H1 (cell line): ENCODE data around the gene STK11IP. TPM values are rescaled to one million over a fixed set of nuclear protein-coding genes. Genes with fewer than 3 reads are reported as not detected.
A peak's percentile ranks its signal among the peaks of the same experiment; 100 is the strongest.

Source experiments
- CTCF ChIA-PET: fragments of 300-600 bp; sonication (Branson Sonifier 250); formaldehyde crosslinking; loops from one replicate; lab custom pipeline; 2021; ENCODE audit not compliant: partially characterized antibody; lab: Charles Lee
- POLR2A ChIA-PET: fragments of 300-600 bp; sonication (Branson Sonifier 250); formaldehyde crosslinking; loops from one replicate; lab custom pipeline; 2021; ENCODE audit warnings: inconsistent platforms; ENCODE audit not compliant: partially characterized antibody; lab: Charles Lee
- DNase-seq, 2 experiments: peaks; one replicate each; pipeline versions ENCODE4 v3.0.0 to v3.0.0-alpha.2; 2010 to 2022; ENCODE audit warnings: low spot score in 2 of 2, low read depth in 1 of 2, mixed read lengths in 1 of 2
- FAIRE-seq: peaks from 2 replicates; lab custom pipeline; 2011; peaks lifted over from hg19 to GRCh38; lab: Jason Lieb, UNC
- H2AFZ ChIP-seq: 2 replicates; pipeline ENCODE4 v1.8.1; 2012; ENCODE audit warnings: low read length, inconsistent platforms
- H2AK5ac ChIP-seq: 2 replicates; pipeline ENCODE4 v1.6.1; 2013; ENCODE audit warnings: low read depth, low read length
- H2BK120ac ChIP-seq: replicated peaks from 2 replicates; pipeline ENCODE3; 2013; ENCODE audit warnings: low read depth, low read length, inconsistent platforms
- H2BK12ac ChIP-seq: 2 replicates; pipeline ENCODE4 v1.6.1; 2013; ENCODE audit warnings: low read depth, low read length
- H2BK15ac ChIP-seq: 2 replicates; pipeline ENCODE4 v1.6.1; 2013; ENCODE audit warnings: low read length
- H2BK20ac ChIP-seq: 2 replicates; pipeline ENCODE4 v1.6.1; 2013; ENCODE audit warnings: low read length
- H2BK5ac ChIP-seq: 2 replicates; pipeline ENCODE4 v1.6.1; 2013; ENCODE audit warnings: low read depth, low read length
- H3K14ac ChIP-seq: 2 replicates; pipeline ENCODE4 v1.6.1; 2013; ENCODE audit warnings: inconsistent platforms; ENCODE audit not compliant: insufficient read length
- H3K18ac ChIP-seq: 2 replicates; pipeline ENCODE4 v1.6.1; 2013; ENCODE audit warnings: low read length; ENCODE audit errors: extremely low read depth
- H3K23ac ChIP-seq: 2 replicates; pipeline ENCODE4 v1.6.1; 2013; ENCODE audit warnings: inconsistent platforms; ENCODE audit not compliant: insufficient read length
- H3K23me2 ChIP-seq: 2 replicates; pipeline ENCODE4 v1.6.1; 2013; ENCODE audit warnings: low read depth, low read length
- H3K27ac ChIP-seq: 2 replicates; pipeline ENCODE4 v1.6.1; 2011; ENCODE audit warnings: low read depth, low read length, inconsistent platforms
- H3K27me3 ChIP-seq, 4 experiments: replicated peaks in 1 of 4; 1 replicate in 1 of 4; 2 replicates in 3 of 4; pipeline versions ENCODE4 v1.6.1 to v1.8.1; 2011 to 2013; ENCODE audit warnings: low read length in 3 of 4, mild to moderate bottlenecking in 3 of 4, inconsistent platforms in 2 of 4, mixed read lengths in 2 of 4, moderate library complexity in 1 of 4; ENCODE audit not compliant: control insufficient read depth in 3 of 4, insufficient read depth in 3 of 4; ENCODE audit errors: extremely low read depth in 1 of 4
- H3K36me3 ChIP-seq, 4 experiments: 2 replicates each; pipeline versions ENCODE4 v1.6.1 to v1.8.1; 2011 to 2013; ENCODE audit warnings: mild to moderate bottlenecking in 4 of 4, low read length in 3 of 4, moderate library complexity in 2 of 4, control low read depth in 1 of 4, inconsistent platforms in 1 of 4; ENCODE audit not compliant: insufficient read depth in 4 of 4, control insufficient read depth in 2 of 4
- H3K4ac ChIP-seq: replicated peaks from 2 replicates; pipeline ENCODE3; 2013; ENCODE audit warnings: low read length, low read depth, mixed read lengths, inconsistent platforms; ENCODE audit not compliant: insufficient read length
- H3K4me1 ChIP-seq, 4 experiments: replicated peaks in 1 of 4; 1 replicate in 1 of 4; 2 replicates in 3 of 4; pipeline versions ENCODE4 v1.6.1 to v1.8.1; 2011 to 2013; ENCODE audit warnings: low read length in 3 of 4, inconsistent platforms in 2 of 4, mixed read lengths in 1 of 4; ENCODE audit not compliant: insufficient read depth in 4 of 4, control insufficient read depth in 3 of 4
- H3K4me2 ChIP-seq, 2 experiments: 2 replicates each; pipeline versions ENCODE4 v1.6.1 to v1.8.1; 2011 to 2013; ENCODE audit warnings: low read depth in 2 of 2, low read length in 2 of 2, control low read depth in 1 of 2, inconsistent platforms in 1 of 2, mild to moderate bottlenecking in 1 of 2; ENCODE audit not compliant: insufficient read depth in 1 of 2
- H3K4me3 ChIP-seq, 4 experiments: fragments of 200-600, 300-600 bp in 1 of 4; sonication (generic), shearing (Covaris generic), sonication (Bioruptor Twin) in 1 of 4; 2 replicates each; pipeline versions ENCODE4 v1.5.1 to v1.8.1; 2011 to 2016; ENCODE audit warnings: low read length in 4 of 4, low read depth in 3 of 4, control low read depth in 2 of 4, inconsistent platforms in 2 of 4, mild to moderate bottlenecking in 2 of 4, mixed read lengths in 1 of 4, moderate library complexity in 1 of 4; ENCODE audit not compliant: insufficient read depth in 2 of 4; ENCODE audit errors: extremely low read depth in 1 of 4
- H3K56ac ChIP-seq: replicated peaks from 2 replicates; pipeline ENCODE3; 2013; ENCODE audit warnings: low read depth, mild to moderate bottlenecking, mixed read lengths, low read length, inconsistent platforms; ENCODE audit not compliant: insufficient read length
- H3K79me1 ChIP-seq: 2 replicates; pipeline ENCODE4 v1.6.1; 2013; ENCODE audit warnings: low read depth, low read length, control low read depth
- H3K79me2 ChIP-seq, 2 experiments: 2 replicates each; pipeline versions ENCODE4 v1.6.1 to v1.8.1; 2012 to 2013; ENCODE audit warnings: low read length in 2 of 2, mild to moderate bottlenecking in 2 of 2, inconsistent platforms in 1 of 2; ENCODE audit not compliant: insufficient read depth in 2 of 2, control insufficient read depth in 1 of 2
- H3K9ac ChIP-seq, 4 experiments: replicated peaks in 1 of 4; 1 replicate in 1 of 4; 2 replicates in 3 of 4; pipeline versions ENCODE4 v1.6.1 to v1.8.1; 2011 to 2013; ENCODE audit warnings: low read depth in 3 of 4, low read length in 3 of 4, control low read depth in 2 of 4, mild to moderate bottlenecking in 2 of 4, moderate library complexity in 2 of 4, inconsistent platforms in 1 of 4; ENCODE audit errors: extremely low read depth in 1 of 4
- H3K9me3 ChIP-seq, 2 experiments: 2 replicates each; pipeline versions ENCODE4 v1.6.1 to v1.8.1; 2012 to 2013; ENCODE audit warnings: mild to moderate bottlenecking in 2 of 2, moderate library complexity in 2 of 2, control low read depth in 1 of 2, inconsistent platforms in 1 of 2, low read depth in 1 of 2, low read length in 1 of 2, mixed read lengths in 1 of 2; ENCODE audit not compliant: insufficient read depth in 2 of 2
- H4K20me1 ChIP-seq, 2 experiments: replicated peaks in 1 of 2; 2 replicates each; pipeline versions ENCODE3 to v1.8.1; 2011 to 2013; ENCODE audit warnings: inconsistent platforms in 2 of 2, low read length in 2 of 2, mild to moderate bottlenecking in 1 of 2; ENCODE audit not compliant: insufficient read depth in 2 of 2, control insufficient read depth in 1 of 2
- H4K5ac ChIP-seq: 2 replicates; pipeline ENCODE4 v1.6.1; 2013; ENCODE audit warnings: low read length, low read depth, mixed read lengths, inconsistent platforms; ENCODE audit not compliant: insufficient read length
- H4K8ac ChIP-seq: 2 replicates; pipeline ENCODE4 v1.8.0; 2013; ENCODE audit warnings: mild to moderate bottlenecking, moderate library complexity, low read length, inconsistent platforms; ENCODE audit not compliant: insufficient read depth; ENCODE audit errors: extremely low read depth
- H4K91ac ChIP-seq: replicated peaks from 2 replicates; pipeline ENCODE3; 2013; ENCODE audit warnings: low read length, mixed read lengths, inconsistent platforms; ENCODE audit not compliant: insufficient read length
- CEBPB ChIP-seq: IDR thresholded peaks from 2 replicates; pipeline ENCODE4 v1.6.1; 2012; ENCODE audit warnings: low read depth, low read length
- CREB1 ChIP-seq: IDR thresholded peaks from 2 replicates; pipeline ENCODE4 v1.6.1; 2012; ENCODE audit warnings: inconsistent platforms
- POLR2AphosphoS5 ChIP-seq: IDR thresholded peaks from 2 replicates; pipeline ENCODE4 v1.6.1; 2011; ENCODE audit warnings: low read depth, low read length
- WGBS, 2 experiments: shearing (Covaris generic) in 1 of 2; methylation state at CpG; one replicate each; pipeline versions ENCODE4 v1.1.6 to v1.1.7; 2013 to 2015; ENCODE audit warnings: low lambda C conversion rate in 2 of 2, mixed read lengths in 2 of 2, inconsistent platforms in 1 of 2, low coverage in 1 of 2, missing lambda C conversion rate in 1 of 2; ENCODE audit not compliant: insufficient replicate concordance in 2 of 2, insufficient coverage in 1 of 2, insufficient read length in 1 of 2; ENCODE audit errors: extremely low coverage in 1 of 2, missing lambda C conversion rate in 1 of 2; 5-methylcytosine and 5-hydroxymethylcytosine counted together
- polyA plus RNA-seq, 7 experiments: library from polyadenylated mRNA; depleted of rRNA in 3 of 7; stranded (reverse) in 5 of 7; unstranded in 2 of 7; fragments of >200 nt in 5 of 7; fragments of 200-250 nt in 2 of 7; gene quantifications; 1 replicate in 5 of 7; 2 replicates in 1 of 7; 4 replicates in 1 of 7; pipeline versions ENCODE4 v1.2.1 to v1.2.3, GENCODE V29; 2011 to 2013; ENCODE audit warnings: missing spikeins in 2 of 7, mixed read lengths in 2 of 7
- total RNA-seq: library from RNA; stranded (reverse); fragmentation: NEBNext Ultra II Directional; extraction: Animal tissue kit (Norgen Biotek cat#: 25700); gene quantifications from 2 replicates; pipeline ENCODE4 v1.2.1, GENCODE V29; 2021

The STK11IP gene
- total and polyA plus RNA-seq, 2 of the 8 experiments (the other 6 are each of a cell fraction or from before 2014, with no cell fraction given): 18.5 to 29.6 TPM

GRCh38 chr2:219563271-219563928 is 34.3 kb upstream of the STK11IP start:
- H3K23me2 ChIP-seq: no peaks in the 10 kb centered on the region
- H2BK120ac ChIP-seq: no peak overlapping the region
- H2BK12ac ChIP-seq: peak overlapping the region; percentile 100
- no peak overlapping the region for H3K14ac ChIP-seq
- H3K79me1 ChIP-seq: 0 out of 2 replicates have a peak, but pooled peaks cover 2% of the 10 kb centered on the region
- no peak overlapping the region for H4K5ac ChIP-seq
- H3K56ac ChIP-seq: no peak overlapping the region
- no peak overlapping the region for H3K9ac ChIP-seq
- POLR2A ChIA-PET: interaction anchor here (0.6 to 18.6 kb wide), 8 partner anchors 4 to 82 kb away, joined by 3 to 293 read pairs (median 45); partner anchors contain the start of genes CHPF, INHA, OBSL1 and STK11IP
- peak overlapping the region; percentile 100; the same call in 1 of the 2 replicates for H2BK5ac ChIP-seq
- H3K4me1 ChIP-seq: peaks cover 6 to 63% (median 52%) of the 10 kb centered on the region in 4 experiments
- no peaks in the 10 kb centered on the region for H3K27me3 ChIP-seq
- CTCF ChIA-PET: interaction anchor here (1.2 to 19.7 kb wide), 9 partner anchors 13 to 159 kb away, joined by 3 to 293 read pairs (median 51); partner anchors contain the start of genes CHPF, STK11IP and TMEM198
- DNase-seq (no peak), FAIRE-seq (no peak)
- peak overlapping the region; percentile 63 for H4K91ac ChIP-seq
- H4K8ac ChIP-seq: peak overlapping the region; percentile 73; the same call in 1 of the 2 replicates
- peak overlapping the region; percentile 1; the same call in 1 of the 2 replicates for H2BK15ac ChIP-seq
- peak overlapping the region; percentile 100; the same call in 1 of the 2 replicates for H2BK20ac ChIP-seq
- no peaks in the 10 kb centered on the region for H4K20me1 ChIP-seq
- H2AK5ac ChIP-seq: peak overlapping the region; percentile 100
- 95% methylated on average over 19 of the region's 20 CpGs; no CpG with 5 or more reads in 1 of the 2 experiments for WGBS, 2 experiments
- peaks cover 0 to 8% of the 10 kb centered on the region in 2 experiments; a peak in 1 of 4 replicates for H3K9me3 ChIP-seq
- H3K27ac ChIP-seq: 0 out of 2 replicates have a peak overlapping the region, but pooled peaks have one; percentile 28
- peaks cover 0 to 4% of the 10 kb centered on the region in 2 experiments; a peak in 1 of 4 replicates for H3K79me2 ChIP-seq
- H3K4me2 ChIP-seq: no peak overlapping the region
- no peak overlapping the region for H2AFZ ChIP-seq
- H3K4ac ChIP-seq: no peak overlapping the region
- TF ChIP-seq POLR2AphosphoS5: 0 out of 2 replicates have a peak, but pooled peaks have one; percentile 29
- no peak for TF ChIP-seq CREB1
- no peak for TF ChIP-seq CEBPB
- H3K18ac ChIP-seq: peak overlapping the region; percentile 34; the same call in 1 of the 2 replicates
- H3K4me3 ChIP-seq: no peak overlapping the region
- no peak overlapping the region for H3K23ac ChIP-seq
- H3K36me3 ChIP-seq: peaks cover 0 to 48% (median 11%) of the 10 kb centered on the region in 4 experiments; a peak in 6 of 8 replicates
